Fibroblast of skin of right quadriceps (primary cell): Measurements from ENCODE around the gene OLFM2.
A peak's percentile ranks its signal among the peaks of the same experiment; 100 is the strongest.
"Not testable (repeated sequence)": the region's sequence is repeated elsewhere in the genome, so short reads cannot be mapped to it uniquely, and the experiment has no call there.

Experiments used
- DNase-seq: peaks from one replicate; pipeline ENCODE4 v3.0.0-alpha.2; 2013

OLFM2 gene

GRCh38 chr19:9823816-9824215 lies 112.5 kb downstream of the OLFM2 start:
- DNase-seq: no peak

DNA sequence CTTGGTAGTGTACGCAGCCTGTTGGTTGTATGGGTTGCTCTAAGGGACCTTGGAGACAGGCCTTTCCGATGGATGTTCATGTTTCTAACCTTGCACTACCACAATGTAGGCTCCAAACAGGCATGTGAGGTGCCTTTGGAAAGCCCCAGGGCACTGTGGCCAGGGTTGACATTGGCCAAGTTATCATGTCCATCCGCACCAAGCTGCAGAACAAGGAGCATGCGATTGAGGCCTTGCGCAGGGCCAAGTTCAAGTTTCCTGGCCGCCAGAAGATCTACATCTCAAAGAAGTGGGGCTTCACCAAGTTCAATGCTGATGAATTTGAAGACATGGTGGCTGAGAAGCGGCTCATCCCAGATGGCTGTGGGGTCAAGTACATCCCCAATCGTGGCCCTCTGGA lies 116.3 kb downstream of the OLFM2 start:
- DNase-seq: not testable (repeated sequence)

DNA sequence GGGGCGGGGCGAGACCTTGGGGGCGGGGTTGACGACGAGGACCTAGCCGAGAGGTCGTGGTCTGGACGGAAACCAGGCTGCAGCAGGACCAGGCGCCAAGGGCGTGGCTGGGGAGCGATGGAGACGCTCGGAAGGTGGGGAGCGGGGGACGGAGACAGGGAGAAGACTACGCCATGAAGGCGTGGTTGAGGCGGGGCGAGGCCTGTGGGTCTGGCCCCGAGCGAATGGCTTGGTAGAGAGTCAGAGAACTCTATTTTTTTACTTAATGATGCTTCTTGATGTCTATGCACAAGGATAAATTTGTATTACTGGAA lies 116.8 kb downstream of the OLFM2 start:
- DNase-seq: no peak

- DNase-seq: peak; percentile 99
These were observed 117.3 kb downstream of the OLFM2 start, which contains the start of gene FBXL12 for GRCh38 chr19:9818734-9819595. FBXL12 (minus strand) TSS chr19:9819079; CDS start chr19:9818813, 266 bp downstream.

DNA sequence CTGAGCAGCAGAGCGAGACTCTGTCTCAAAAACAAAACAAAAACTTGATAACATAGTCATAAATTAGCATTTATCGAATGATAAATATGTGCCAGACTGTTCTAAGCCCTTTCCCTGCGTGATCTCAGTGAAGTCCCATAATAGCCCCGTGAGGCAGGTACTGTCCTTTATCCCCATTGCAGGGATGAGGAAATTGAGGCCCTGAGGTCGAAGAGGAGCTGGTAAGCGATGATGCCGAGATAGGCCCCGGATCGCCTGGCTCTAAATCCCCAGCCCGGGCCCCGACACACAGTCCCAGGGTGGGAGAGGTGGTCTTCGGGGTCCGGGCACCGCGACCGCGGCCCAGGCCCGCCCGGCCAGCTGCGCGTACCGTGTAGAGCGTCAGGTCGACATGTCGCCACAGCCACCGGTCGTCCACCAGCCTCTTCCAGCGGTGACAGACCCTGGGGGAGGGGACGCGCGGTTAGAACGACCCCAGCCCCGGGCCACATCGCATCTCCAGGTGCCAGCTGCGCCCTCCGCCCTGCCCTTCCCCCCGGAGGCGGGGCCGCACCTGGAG lies 118.1 kb downstream of the OLFM2 start:
- DNase-seq: no peak

DNA sequence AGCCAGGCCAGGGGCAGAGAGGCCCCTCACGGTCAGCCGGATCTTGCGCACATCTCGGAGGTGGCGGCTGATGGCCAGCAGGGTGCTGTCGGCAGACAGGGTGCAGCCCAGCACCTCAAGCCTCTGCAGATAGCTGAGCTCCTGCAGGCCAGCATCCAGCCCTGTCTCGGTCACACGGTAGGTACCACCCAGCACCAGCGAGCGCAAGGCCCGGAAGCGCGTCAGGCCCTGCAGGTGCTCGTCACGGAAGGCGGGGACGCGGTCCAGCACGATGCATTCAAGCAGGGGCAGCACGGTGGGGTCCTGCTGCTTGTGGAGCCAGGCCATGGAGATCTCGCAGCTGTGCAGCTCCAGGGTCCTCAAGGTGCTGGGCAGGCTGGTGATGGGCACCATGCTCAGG lies 125.2 kb downstream of the OLFM2 start:
- no peak for DNase-seq

DNA sequence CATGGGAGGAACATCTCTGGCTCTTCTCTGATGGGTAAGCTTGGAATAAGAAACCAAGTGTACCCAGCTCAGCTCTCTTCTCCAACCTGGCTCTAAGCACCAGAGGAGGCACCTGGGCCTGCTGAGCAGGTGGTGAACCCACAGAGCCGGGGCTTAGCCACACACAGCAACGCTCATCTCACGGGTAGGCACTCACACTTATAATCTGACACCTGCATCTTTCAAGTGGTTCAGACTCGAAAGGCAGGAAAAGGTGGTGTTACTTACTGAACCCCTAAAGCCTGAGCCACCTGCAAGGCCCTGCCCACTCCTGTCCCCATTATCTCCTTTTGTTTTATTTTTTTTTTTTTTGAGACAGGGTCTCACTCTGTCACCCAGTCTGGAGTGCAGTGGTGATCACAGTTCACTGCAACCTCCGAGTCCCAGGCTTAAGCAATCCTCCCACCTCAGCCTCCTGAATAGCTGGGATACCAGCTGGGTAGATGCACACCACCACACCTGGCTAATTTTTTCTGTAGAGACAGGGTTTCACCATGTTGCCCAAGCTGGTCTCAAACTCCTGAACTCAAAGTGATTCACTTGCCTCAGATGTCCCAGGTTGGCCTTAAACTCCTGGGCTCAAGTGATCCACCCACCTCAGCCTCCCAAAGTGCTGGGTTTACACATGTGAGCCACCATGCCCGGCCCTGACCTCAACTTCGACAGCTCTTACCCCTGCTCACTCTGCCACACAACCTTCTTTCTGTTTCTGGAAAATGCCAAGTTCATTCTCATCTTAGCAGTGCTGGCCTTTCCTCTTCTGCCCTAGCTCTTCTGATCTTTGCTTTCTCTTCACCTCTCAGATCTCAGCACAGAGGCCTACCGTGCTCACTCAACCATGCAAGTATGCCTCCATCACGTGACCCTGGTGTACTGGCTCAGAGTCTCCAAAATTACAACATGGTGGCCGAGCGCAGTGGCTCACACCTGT lies 127.2 kb downstream of the OLFM2 start:
- DNase-seq: no peak

GRCh38 chr19:9806803-9807202 lies 129.5 kb downstream of the OLFM2 start:
- DNase-seq: no peak
